Daoy (cell line): Measurements from ENCODE around the gene PLEKHG4. TPM values are rescaled to one million over a fixed set of nuclear protein-coding genes. Genes with fewer than 3 reads are reported as not detected.

ENCODE experiments used
- DNase-seq: peaks from one replicate; pipeline ENCODE4 v3.0.0-alpha.2; 2015; ENCODE audit warnings: low read depth
- total RNA-seq: library from RNA; depleted of rRNA; stranded (reverse); fragments of >200 nt; shearing (Covaris generic); gene quantifications from 2 replicates; pipeline ENCODE4 v1.2.3, GENCODE V29; 2014

Gene PLEKHG4
- total RNA-seq, 1 experiment from 2014 or later: 31.7 TPM

GRCh38 chr16:67244387-67245185, 34.7 kb upstream of the PLEKHG4 start:
- peak; percentile 90 for DNase-seq

- no peak for DNase-seq
These were observed 34.1 kb upstream of the PLEKHG4 start for GRCh38 chr16:67245186-67245585.

GRCh38 chr16:67245674-67246080, 33.7 kb upstream of the PLEKHG4 start:
- no peak for DNase-seq

GRCh38 chr16:67246081-67246755, 33.1 kb upstream of the PLEKHG4 start:
- DNase-seq: peak; percentile 87

GRCh38 chr16:67246756-67247191, 32.6 kb upstream of the PLEKHG4 start:
- no peak for DNase-seq

GRCh38 chr16:67247192-67248072, 31.9 kb upstream of the PLEKHG4 start, which contains the start of gene FHOD1:
Gene FHOD1, minus strand, starts transcription at chr16:67247481. Its CDS starts 71 bp downstream, at chr16:67247410.
- peak; percentile 97 for DNase-seq

GRCh38 chr16:67248073-67248400, 31.3 kb upstream of the PLEKHG4 start:
- DNase-seq: no peak

- peak; percentile 54 for DNase-seq
These were observed 30.7 kb upstream of the PLEKHG4 start, which contains the start of gene SLC9A5 for GRCh38 chr16:67248401-67249177. Gene SLC9A5, plus strand, starts transcription at chr16:67248979. Its CDS starts 36 bp downstream, at chr16:67249015.

GRCh38 chr16:67249178-67250044, 29.9 kb upstream of the PLEKHG4 start:
- DNase-seq: no peak

GRCh38 chr16:67250045-67250327, 29.3 kb upstream of the PLEKHG4 start:
- DNase-seq: no peak

GRCh38 chr16:67252609-67253497, 26.5 kb upstream of the PLEKHG4 start:
- DNase-seq: no peak

GRCh38 chr16:67254801-67255552, 24.4 kb upstream of the PLEKHG4 start:
- DNase-seq: no peak

GRCh38 chr16:67255553-67256221, 23.6 kb upstream of the PLEKHG4 start:
- DNase-seq: no peak

- no peak for DNase-seq
These were observed 22.6 kb upstream of the PLEKHG4 start for GRCh38 chr16:67256701-67257230.

- DNase-seq: no peak
These were observed 21.7 kb upstream of the PLEKHG4 start for GRCh38 chr16:67257486-67258160.

GRCh38 chr16:67258161-67258835, 21.0 kb upstream of the PLEKHG4 start:
- no peak for DNase-seq

- DNase-seq: no peak
These were observed 19.6 kb upstream of the PLEKHG4 start for GRCh38 chr16:67259705-67260104.
